Panc1 (cell line): ENCODE data around the gene NOTUM. TPM values are rescaled to one million over a fixed set of nuclear protein-coding genes. Genes with fewer than 3 reads are reported as not detected.
A peak's percentile ranks its signal among the peaks of the same experiment; 100 is the strongest.

Experiments
- ATAC-seq: fragments of 200-7000 bp; cut with Tn5 transposase; 2 replicates; pipeline ENCODE4 v1.9.1; 2020; ENCODE audit warnings: mild to moderate bottlenecking, moderate library complexity
- BruUV-seq: library from RNA; stranded (reverse); fragments of 400-500 nt; replicated peaks from 2 replicates; lab custom pipeline; 2021; lab: Mats Ljungman, UMichigan
- CTCF ChIA-PET: fragments of 300-600 bp; sonication (Branson Sonifier 250); formaldehyde crosslinking; loops from one replicate; lab custom pipeline; 2022; ENCODE audit warnings: antibody characterized with exemption; lab: Charles Lee
- POLR2A ChIA-PET: fragments of 300-600 bp; sonication (Branson Sonifier 250); formaldehyde crosslinking; loops from one replicate; lab custom pipeline; 2022; ENCODE audit warnings: antibody characterized with exemption; lab: Charles Lee
- DNase-seq: peaks from one replicate; pipeline ENCODE4 v3.0.0-alpha.2; 2010; ENCODE audit warnings: low read depth, low spot score
- H3K27ac ChIP-seq: 2 replicates; pipeline ENCODE4 v1.5.1; 2011; ENCODE audit warnings: mild to moderate bottlenecking, low read length, inconsistent platforms
- H3K27me3 ChIP-seq: fragments of 200-500 bp; sonication (Bioruptor generic); 2 replicates; pipeline ENCODE4 v1.6.0; 2014; ENCODE audit warnings: low read length, inconsistent platforms; ENCODE audit not compliant: control insufficient read depth, insufficient read depth
- H3K36me3 ChIP-seq: fragments of 200-500 bp; sonication (Bioruptor generic); 2 replicates; pipeline ENCODE4 v1.5.1; 2014; ENCODE audit warnings: inconsistent platforms, mild to moderate bottlenecking, low read length, moderate library complexity; ENCODE audit not compliant: control insufficient read depth, insufficient read depth
- H3K4me1 ChIP-seq: 2 replicates; pipeline ENCODE4 v1.5.1; 2011; ENCODE audit warnings: inconsistent platforms, mild to moderate bottlenecking, low read length, moderate library complexity; ENCODE audit not compliant: control insufficient read depth, insufficient read depth
- H3K4me3 ChIP-seq, 2 experiments: 2 replicates each; pipeline ENCODE4 v1.5.1; 2011 to 2012; ENCODE audit warnings: low read depth in 2 of 2, low read length in 2 of 2, mild to moderate bottlenecking in 2 of 2, inconsistent platforms in 1 of 2, moderate library complexity in 1 of 2
- H3K9me3 ChIP-seq: fragments of 200-500 bp; sonication (Bioruptor generic); 2 replicates; pipeline ENCODE4 v1.5.1; 2014; ENCODE audit warnings: low read depth, mild to moderate bottlenecking, inconsistent platforms, low read length, moderate library complexity; ENCODE audit not compliant: control insufficient read depth, insufficient read depth
- POLR2AphosphoS5 ChIP-seq: IDR thresholded peaks from 2 replicates; pipeline ENCODE4 v1.6.1; 2012; ENCODE audit warnings: mild to moderate bottlenecking, low read depth, low read length, moderate library complexity
- SIN3A ChIP-seq: IDR thresholded peaks from 2 replicates; pipeline ENCODE4 v1.6.1; 2012; ENCODE audit warnings: low read depth, mild to moderate bottlenecking, low read length, moderate library complexity, borderline replicate concordance; ENCODE audit not compliant: insufficient read depth
- TCF7L2 ChIP-seq: IDR thresholded peaks from 2 replicates; pipeline ENCODE4 v1.6.1; 2011; ENCODE audit warnings: mild to moderate bottlenecking, low read depth, low read length, inconsistent platforms
- in situ Hi-C: cut with HindIII; loops from 2 replicates; pipeline ENCODE4 v1.10.0; 2016; ENCODE audit warnings: low sequenced_read_pairs, low pct_unique_long_range_greater_than_20kb
- intact Hi-C: fragments of 100-400 bp; cut with micrococcal nuclease; formaldehyde crosslinking; loops from one replicate; pipeline ENCODE4 v1.10.0; 2022; ENCODE audit not compliant: unreplicated experiment
- total RNA-seq: library from RNA; stranded (reverse); gene quantifications from one replicate; pipeline ENCODE4 v1.2.1, GENCODE V29; 2021; ENCODE audit not compliant: unreplicated experiment
- TF ChIP-seq, protein P1 (sequence below), 2 experiments: IDR thresholded peaks; 2 replicates each; pipeline ENCODE4 v1.6.1; 2011 to 2012; ENCODE audit warnings: low read depth in 2 of 2, control low read depth in 1 of 2, low read length in 1 of 2, mild to moderate bottlenecking in 1 of 2, moderate library complexity in 1 of 2; ENCODE audit not compliant: insufficient read depth in 1 of 2
- TF ChIP-seq, protein P2 (sequence below): fragments of 450-650 bp; IDR thresholded peaks from 2 replicates; pipeline ENCODE4 v1.5.1; 2017; ENCODE audit warnings: mild to moderate bottlenecking

Gene NOTUM
- total RNA-seq, 1 experiment from 2014 or later: 2.0 TPM

DNA sequence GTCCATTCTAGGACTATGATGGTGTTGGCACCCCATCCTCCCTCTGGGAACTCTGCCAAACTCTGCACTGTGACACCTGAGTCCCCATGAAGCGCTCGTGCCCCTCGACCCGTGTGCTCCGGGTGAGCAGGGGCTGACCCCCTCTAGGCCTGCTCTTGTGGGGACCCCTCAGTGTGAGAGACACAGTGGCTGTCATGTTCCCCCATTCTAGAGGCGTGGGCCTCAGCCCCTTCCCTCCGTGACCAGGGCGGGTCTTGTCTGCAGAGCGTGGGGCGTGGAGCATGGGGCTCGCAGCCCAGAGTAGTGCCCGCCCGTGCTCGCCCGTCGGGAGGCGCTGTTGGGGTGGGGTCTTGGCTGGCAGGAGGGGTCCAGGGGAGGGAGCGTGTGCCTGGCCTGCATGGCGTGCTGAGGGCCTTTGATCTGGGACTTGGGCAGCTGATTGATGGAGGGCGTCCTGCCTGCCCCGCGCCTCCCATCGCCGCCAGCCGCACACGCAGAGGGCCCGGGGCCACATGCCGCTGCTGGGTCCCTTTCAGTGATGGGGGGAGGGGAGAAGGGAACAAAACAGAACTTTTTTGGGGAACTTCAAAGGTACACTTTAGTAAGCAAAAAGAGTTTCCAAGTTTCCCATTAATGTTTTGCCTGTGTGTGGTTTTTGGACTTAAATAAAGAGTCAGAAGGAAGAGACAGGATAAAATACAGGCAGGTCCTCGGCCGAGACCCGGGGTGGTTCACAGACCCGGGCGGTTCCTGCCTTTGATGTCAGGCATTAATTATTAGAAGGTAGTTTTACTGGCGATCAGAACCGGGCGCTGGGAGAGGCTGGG, 39.2 kb upstream of the NOTUM start:
- Histone ChIP-seq H3K27me3 (no peaks in the 10 kb centered on the region), H3K4me3 (no peak overlapping the region), H3K9me3 (no peaks in the 10 kb centered on the region), H3K4me1 (peaks cover 28% of the 10 kb centered on the region), H3K27ac (no peak overlapping the region), H3K36me3 (no peaks in the 10 kb centered on the region)
- in situ Hi-C loops (no loop called here), intact Hi-C loops (no loop called here)
- no TSS peak for BruUV-seq
- ATAC-seq (no peak), DNase-seq (no peak)
- POLR2A ChIA-PET: no interaction called here
- CTCF ChIA-PET: no interaction called here
- TF ChIP-seq TCF7L2 (peak; percentile 50), POLR2AphosphoS5 (no peak)

DNA sequence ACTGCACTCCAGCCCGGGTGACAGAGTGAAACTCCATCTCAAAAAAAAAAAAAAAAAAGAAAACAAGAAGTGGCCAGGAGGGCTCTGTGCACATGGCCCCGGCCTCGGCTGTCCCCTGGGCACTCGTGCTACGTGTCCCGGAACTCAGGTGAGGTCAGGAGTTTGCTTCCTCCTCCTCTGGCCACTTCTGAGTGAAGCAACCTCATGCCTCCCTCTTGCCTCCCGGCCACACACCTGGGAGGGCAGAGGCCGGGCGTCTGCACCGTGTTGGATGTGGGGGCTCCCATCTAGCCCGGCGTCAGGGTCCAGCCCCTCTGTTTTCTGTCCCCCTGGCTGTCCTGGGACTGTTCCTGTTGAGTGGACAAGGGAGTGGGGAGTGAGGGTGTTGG, 38.6 kb upstream of the NOTUM start:
- no peaks in the 10 kb centered on the region for H3K36me3 ChIP-seq
- H3K27me3 ChIP-seq: no peaks in the 10 kb centered on the region
- intact Hi-C loops (no loop called here), in situ Hi-C loops (no loop called here)
- no peak for ATAC-seq
- POLR2A ChIA-PET: no interaction called here
- CTCF ChIA-PET: interaction anchor here (0.7 kb wide), 1 partner anchor 1761 kb away, joined by 5 read pairs; no protein-coding TSS in a partner anchor
- H3K4me1 ChIP-seq: peaks cover 22% of the 10 kb centered on the region
- no TSS peak for BruUV-seq
- TF ChIP-seq, protein P1, sequence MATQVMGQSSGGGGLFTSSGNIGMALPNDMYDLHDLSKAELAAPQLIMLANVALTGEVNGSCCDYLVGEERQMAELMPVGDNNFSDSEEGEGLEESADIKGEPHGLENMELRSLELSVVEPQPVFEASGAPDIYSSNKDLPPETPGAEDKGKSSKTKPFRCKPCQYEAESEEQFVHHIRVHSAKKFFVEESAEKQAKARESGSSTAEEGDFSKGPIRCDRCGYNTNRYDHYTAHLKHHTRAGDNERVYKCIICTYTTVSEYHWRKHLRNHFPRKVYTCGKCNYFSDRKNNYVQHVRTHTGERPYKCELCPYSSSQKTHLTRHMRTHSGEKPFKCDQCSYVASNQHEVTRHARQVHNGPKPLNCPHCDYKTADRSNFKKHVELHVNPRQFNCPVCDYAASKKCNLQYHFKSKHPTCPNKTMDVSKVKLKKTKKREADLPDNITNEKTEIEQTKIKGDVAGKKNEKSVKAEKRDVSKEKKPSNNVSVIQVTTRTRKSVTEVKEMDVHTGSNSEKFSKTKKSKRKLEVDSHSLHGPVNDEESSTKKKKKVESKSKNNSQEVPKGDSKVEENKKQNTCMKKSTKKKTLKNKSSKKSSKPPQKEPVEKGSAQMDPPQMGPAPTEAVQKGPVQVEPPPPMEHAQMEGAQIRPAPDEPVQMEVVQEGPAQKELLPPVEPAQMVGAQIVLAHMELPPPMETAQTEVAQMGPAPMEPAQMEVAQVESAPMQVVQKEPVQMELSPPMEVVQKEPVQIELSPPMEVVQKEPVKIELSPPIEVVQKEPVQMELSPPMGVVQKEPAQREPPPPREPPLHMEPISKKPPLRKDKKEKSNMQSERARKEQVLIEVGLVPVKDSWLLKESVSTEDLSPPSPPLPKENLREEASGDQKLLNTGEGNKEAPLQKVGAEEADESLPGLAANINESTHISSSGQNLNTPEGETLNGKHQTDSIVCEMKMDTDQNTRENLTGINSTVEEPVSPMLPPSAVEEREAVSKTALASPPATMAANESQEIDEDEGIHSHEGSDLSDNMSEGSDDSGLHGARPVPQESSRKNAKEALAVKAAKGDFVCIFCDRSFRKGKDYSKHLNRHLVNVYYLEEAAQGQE (IDR thresholded peaks at IDR 0.05; ENCODE audit: insufficient read depth in 1 of 2, low read depth in 2 of 2, low read length in 1 of 2): no peak
- TF ChIP-seq, protein P2, sequence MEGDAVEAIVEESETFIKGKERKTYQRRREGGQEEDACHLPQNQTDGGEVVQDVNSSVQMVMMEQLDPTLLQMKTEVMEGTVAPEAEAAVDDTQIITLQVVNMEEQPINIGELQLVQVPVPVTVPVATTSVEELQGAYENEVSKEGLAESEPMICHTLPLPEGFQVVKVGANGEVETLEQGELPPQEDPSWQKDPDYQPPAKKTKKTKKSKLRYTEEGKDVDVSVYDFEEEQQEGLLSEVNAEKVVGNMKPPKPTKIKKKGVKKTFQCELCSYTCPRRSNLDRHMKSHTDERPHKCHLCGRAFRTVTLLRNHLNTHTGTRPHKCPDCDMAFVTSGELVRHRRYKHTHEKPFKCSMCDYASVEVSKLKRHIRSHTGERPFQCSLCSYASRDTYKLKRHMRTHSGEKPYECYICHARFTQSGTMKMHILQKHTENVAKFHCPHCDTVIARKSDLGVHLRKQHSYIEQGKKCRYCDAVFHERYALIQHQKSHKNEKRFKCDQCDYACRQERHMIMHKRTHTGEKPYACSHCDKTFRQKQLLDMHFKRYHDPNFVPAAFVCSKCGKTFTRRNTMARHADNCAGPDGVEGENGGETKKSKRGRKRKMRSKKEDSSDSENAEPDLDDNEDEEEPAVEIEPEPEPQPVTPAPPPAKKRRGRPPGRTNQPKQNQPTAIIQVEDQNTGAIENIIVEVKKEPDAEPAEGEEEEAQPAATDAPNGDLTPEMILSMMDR: no peak
- TF ChIP-seq SIN3A (no peak), POLR2AphosphoS5 (no peak)
- no peaks in the 10 kb centered on the region for H3K9me3 ChIP-seq
- DNase-seq: no peak
- no peak overlapping the region for H3K4me3 ChIP-seq
- H3K27ac ChIP-seq: no peak overlapping the region
